Stimulated activated naive CD8-positive, alpha-beta T cell treated with anti-CD3 and anti-CD28 coated beads, Interleukin-15, amount 100 ng/mL, for 72 hours (primary cell): ENCODE measurements around the gene SAP30.

Experiments
- ATAC-seq: fragments of 150-1000 bp; cut with Tn5 transposase; 2 replicates; pipeline ENCODE4 v1.10.0; 2021; ENCODE audit warnings: mild to moderate bottlenecking, moderate library complexity
- DNase-seq, 2 donors: peaks; one replicate each; pipeline ENCODE4 v3.0.0; 2021 to 2022
- H3K27ac Mint-ChIP-seq, 2 donors: one replicate each; pipeline ENCODE4 v1.8.0; 2022; ENCODE audit warnings: mild to moderate bottlenecking in 2 of 2, mixed read lengths in 2 of 2, moderate library complexity in 2 of 2
- H3K27me3 Mint-ChIP-seq: one replicate; pipeline ENCODE4 v1.8.0; 2022; ENCODE audit warnings: mixed read lengths
- H3K4me1 Mint-ChIP-seq: one replicate; pipeline ENCODE4 v1.8.0; 2022; ENCODE audit warnings: mild to moderate bottlenecking, mixed read lengths
- H3K4me3 Mint-ChIP-seq, 2 donors: one replicate each; pipeline ENCODE4 v1.8.0; 2022; ENCODE audit warnings: mild to moderate bottlenecking in 2 of 2, mixed read lengths in 2 of 2, moderate library complexity in 1 of 2
- H3K9me3 Mint-ChIP-seq, 2 donors: one replicate each; pipeline ENCODE4 v1.8.0; 2022; ENCODE audit warnings: mixed read lengths in 2 of 2

Gene SAP30

DNA sequence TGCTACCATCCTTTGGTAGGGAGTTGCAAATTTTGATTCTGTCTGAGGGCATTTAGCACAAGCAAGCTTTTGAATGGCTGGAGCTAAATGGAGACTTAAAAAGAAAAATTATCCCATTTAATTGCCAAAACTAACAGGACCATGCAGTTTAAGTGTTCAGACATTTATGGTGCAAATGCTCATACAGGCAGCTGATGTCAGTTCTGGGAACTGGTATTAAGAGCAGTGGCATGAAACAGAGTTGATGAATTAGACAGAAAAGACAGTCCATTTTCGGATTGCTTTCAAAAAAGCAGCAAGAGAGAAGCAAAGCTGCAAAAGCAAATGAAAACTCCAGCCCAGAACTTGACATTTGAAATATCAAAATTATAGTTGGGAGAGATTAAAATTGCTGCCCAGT lies 26.9 kb downstream of the SAP30 start:
- Mint-ChIP-seq H3K27me3 (peaks cover 11% of the 10 kb centered on the region), H3K27ac (no peak overlapping the region), H3K4me3 (no peak overlapping the region), H3K4me1 (no peaks in the 10 kb centered on the region), H3K9me3 (no peaks in the 10 kb centered on the region)
- DNase-seq (no peak), ATAC-seq (no peak)

DNA sequence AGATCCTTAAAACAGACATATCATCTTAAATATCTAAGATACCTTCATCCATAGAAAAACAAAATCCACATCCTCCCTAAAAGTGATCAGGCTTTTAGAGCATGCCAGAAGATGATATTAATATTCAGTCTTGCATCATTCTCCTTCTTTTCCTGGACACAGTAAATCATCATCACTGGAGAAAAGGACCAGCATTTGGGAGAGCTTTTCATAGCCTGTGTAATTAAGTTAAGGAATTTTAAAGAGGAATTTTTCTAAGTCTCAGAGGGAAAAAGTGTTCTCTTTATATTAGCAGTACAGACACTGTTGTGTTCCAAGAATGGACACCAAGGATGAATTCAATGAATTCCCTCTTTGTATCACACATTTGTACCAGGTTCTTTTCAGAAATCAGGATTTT lies 27.5 kb downstream of the SAP30 start:
- H3K4me1 Mint-ChIP-seq = no peaks in the 10 kb centered on the region
- H3K9me3 Mint-ChIP-seq = no peaks in the 10 kb centered on the region
- DNase-seq (no peak), ATAC-seq (no peak)
- no peak overlapping the region for H3K27ac Mint-ChIP-seq
- H3K4me3 Mint-ChIP-seq = no peak overlapping the region
- H3K27me3 Mint-ChIP-seq = peaks cover 11% of the 10 kb centered on the region

DNA sequence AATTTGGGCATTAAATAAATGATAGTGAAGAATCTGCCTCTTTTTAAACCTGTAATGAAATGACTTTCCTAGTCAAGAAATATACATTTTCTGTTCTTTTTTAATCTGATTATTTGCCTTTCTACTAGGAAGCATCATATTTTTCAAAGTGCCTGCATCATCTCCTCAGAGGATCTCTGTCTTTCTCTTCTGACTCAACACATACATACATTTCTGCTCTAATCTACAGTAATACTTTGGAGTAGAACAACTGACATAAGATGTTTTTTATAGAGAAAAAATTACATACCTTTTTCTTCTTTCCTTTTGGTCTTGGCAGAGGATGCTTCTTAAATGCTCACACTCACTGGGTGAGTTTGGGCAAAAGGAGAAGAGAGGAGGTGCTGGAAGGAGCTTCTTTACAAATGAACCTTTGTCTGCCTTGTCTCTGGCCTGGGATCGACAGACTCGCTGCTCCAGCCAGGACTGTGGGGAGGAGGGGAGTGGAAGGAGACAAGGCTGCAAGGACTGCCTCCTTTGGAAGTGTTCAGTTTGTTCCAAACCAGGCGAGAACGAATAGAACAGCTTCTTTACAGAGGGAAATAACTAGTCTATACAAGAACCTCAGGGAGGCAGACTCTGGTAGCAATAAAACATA lies 28.1 kb downstream of the SAP30 start, which contains the start of gene SCRG1:
Gene SCRG1, minus strand, starts transcription at position 338 of the 637 bp plus-strand sequence. CDS start 7,702 bp downstream, outside the sequence.
- no peaks in the 10 kb centered on the region for H3K9me3 Mint-ChIP-seq
- H3K4me1 Mint-ChIP-seq = no peaks in the 10 kb centered on the region
- no peak within 1 kb of the TSS for H3K4me3 Mint-ChIP-seq
- H3K27ac Mint-ChIP-seq = no peak within 1 kb of the TSS
- DNase-seq (no peak), ATAC-seq (no peak)
- H3K27me3 Mint-ChIP-seq = peaks cover 11% of the 10 kb centered on the region

DNA sequence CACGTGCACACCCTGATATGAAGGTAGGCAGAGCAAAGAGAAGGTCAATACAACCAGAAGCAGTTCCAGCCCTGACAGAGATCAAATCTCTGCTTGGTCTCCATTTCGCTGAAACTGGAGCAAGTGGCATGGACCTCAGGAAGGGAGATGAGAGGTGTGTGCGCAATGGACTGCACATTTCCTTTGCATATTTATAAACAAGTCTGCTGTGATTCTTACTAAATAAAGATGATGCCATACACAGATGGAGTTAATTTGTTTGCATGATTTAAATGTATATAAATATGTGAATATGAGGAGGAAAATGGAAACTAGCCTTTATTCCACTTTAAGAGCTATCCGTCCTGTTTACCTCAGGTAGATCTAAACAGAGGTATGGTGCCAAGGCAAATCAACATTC lies 30.3 kb downstream of the SAP30 start:
- ATAC-seq = no peak
- no peak for DNase-seq
- H3K27ac Mint-ChIP-seq = no peak overlapping the region
- H3K27me3 Mint-ChIP-seq = peaks cover 9% of the 10 kb centered on the region
- H3K4me1 Mint-ChIP-seq = no peaks in the 10 kb centered on the region
- no peak overlapping the region for H3K4me3 Mint-ChIP-seq
- no peaks in the 10 kb centered on the region for H3K9me3 Mint-ChIP-seq

DNA sequence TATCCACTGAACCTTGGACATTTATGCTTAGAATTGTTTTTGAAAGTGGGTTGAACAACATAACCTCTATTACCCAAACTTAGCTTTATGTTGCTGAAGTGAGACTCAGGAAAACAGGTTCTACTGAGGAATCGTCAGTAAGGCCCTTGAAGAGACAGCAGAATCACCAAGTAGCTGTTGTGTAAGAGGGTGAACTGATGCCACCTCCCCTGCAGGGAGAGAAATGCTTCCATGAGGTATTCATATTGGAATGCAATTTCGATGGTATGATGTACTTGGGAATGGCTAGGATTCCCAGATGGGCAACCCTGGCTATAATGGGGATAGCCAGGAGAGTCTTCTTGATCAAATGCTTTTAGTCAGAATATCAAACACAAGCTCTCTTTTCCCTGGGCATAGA lies 32.3 kb downstream of the SAP30 start:
- Mint-ChIP-seq H3K27ac (no peak overlapping the region), H3K27me3 (peaks cover 10% of the 10 kb centered on the region), H3K9me3 (no peaks in the 10 kb centered on the region), H3K4me3 (no peak overlapping the region), H3K4me1 (no peaks in the 10 kb centered on the region)
- DNase-seq (no peak), ATAC-seq (no peak)

DNA sequence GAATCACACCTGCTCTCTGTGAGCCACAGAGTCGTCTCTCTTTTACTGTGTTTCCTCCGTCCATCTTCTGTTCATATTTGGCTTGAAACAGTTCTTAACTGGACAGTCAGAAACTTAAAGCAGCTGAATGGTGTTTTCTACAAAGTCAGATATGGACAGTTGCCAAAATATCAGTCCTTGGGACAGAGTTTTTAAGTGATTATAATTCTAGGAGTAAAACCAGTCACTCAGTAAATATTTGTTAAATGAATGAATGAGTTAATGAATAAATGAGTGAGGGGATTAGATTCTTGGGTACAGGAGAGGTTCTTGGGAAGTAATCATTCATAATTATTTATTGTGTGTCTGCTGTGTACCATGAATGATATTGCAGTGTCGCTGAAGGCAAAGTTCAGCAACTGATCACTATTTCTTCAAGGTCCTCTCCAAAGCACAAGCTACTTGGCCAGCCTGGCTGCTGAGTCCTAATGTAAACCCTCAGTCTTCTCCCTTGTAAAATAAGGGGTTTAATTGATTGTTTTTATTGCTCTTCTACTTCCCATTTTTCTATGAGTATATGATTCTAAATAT lies 33.6 kb downstream of the SAP30 start:
- ATAC-seq (no peak), DNase-seq (no peak)
- no peak overlapping the region for H3K27ac Mint-ChIP-seq
- no peaks in the 10 kb centered on the region for H3K4me1 Mint-ChIP-seq
- no peak overlapping the region for H3K4me3 Mint-ChIP-seq
- H3K27me3 Mint-ChIP-seq = peaks cover 10% of the 10 kb centered on the region
- no peaks in the 10 kb centered on the region for H3K9me3 Mint-ChIP-seq

DNA sequence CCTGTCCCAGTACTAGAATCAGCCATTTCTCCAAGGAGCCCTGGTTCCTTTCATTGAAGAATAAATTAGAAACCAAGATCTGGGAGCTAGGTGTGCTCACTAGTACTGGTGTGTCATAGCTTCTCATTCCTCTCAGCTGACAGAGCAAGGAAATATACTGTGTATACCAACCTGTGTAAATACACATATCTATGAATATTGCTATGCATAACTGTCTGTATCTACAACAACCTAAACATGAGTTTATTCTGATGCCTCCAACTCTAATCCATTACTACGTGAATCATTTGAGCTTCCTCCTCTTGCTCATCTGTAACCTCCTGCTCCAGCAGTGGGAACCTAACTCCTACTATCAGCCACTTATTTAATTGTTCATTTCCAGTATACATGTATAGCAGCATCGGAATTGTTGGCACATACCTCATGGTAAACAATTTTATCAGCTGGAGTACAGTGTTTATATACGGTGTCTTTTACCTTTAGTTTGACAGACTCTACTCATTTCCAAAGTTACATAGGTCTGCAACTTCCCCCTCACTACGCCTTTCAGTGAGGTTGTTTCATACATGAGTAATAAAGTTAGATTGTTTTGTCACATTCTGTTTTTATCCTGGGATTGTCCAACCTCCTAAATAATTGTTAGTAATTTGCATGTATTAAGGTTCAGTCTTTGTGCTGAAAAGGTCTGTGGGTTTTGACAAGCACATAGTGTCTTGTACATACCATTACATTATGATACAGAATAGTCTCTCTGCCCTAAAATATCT lies 35.3 kb downstream of the SAP30 start:
- H3K27ac Mint-ChIP-seq = peak overlapping the region in 1 of 2 donors; percentile 48
- no peaks in the 10 kb centered on the region for H3K9me3 Mint-ChIP-seq
- DNase-seq (no peak), ATAC-seq (no peak)
- H3K4me1 Mint-ChIP-seq = no peaks in the 10 kb centered on the region
- H3K4me3 Mint-ChIP-seq = no peak overlapping the region
- H3K27me3 Mint-ChIP-seq = peaks cover 10% of the 10 kb centered on the region

DNA sequence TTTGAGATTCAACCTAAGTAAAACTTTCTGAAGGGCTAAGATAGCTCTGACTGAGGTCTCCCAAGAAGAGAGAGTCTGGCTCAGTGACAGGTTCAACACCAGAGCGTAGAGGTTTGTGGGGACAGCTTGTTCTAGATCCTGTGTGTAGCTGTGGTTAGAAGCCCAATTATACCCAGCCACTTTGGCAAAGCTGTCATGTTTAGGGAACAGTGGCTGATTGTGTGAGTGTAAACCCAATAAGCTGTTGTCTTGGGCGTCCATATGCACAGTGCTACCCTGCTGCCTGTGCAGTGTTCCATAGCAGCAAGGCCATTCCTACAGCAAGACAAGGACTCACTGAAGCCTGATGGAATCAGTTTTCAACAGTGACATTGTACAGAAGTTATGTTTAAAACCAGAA lies 39.3 kb downstream of the SAP30 start:
- H3K27ac Mint-ChIP-seq = no peak overlapping the region
- DNase-seq (no peak), ATAC-seq (peak; percentile 18)
- peaks cover 10% of the 10 kb centered on the region for H3K27me3 Mint-ChIP-seq
- no peak overlapping the region for H3K4me3 Mint-ChIP-seq
- H3K4me1 Mint-ChIP-seq = no peaks in the 10 kb centered on the region
- no peaks in the 10 kb centered on the region for H3K9me3 Mint-ChIP-seq

DNA sequence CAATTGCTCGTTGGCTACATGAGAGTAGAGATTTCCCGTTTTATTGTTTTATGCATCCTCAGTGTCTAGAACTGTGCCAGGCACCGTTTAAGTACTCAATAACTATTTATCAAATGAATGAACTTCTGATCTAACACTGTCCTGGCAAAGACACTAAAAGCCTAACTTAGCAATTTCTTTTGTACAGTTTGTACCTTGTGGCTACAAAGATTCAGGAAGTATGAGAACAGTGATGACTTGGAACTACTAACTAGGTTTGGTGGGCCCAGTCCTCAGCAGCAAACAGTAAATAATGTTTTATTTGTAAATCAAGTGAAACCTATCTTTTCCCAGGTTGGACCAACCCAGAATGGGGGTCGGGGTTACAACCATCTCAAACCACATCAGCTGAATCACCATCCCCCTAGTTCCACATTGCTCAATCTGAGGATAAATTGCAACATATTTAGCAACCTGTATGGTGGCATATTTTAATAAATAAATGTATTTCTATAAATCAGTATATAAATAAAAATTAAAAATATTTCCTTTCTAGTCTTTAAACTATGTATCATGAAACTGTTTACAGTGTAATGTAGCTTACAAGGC lies 40.4 kb downstream of the SAP30 start:
- no peaks in the 10 kb centered on the region for H3K9me3 Mint-ChIP-seq
- no peak overlapping the region for H3K4me3 Mint-ChIP-seq
- ATAC-seq (no peak), DNase-seq (no peak)
- no peak overlapping the region for H3K27ac Mint-ChIP-seq
- H3K4me1 Mint-ChIP-seq = no peaks in the 10 kb centered on the region
- peaks cover 4% of the 10 kb centered on the region for H3K27me3 Mint-ChIP-seq

DNA sequence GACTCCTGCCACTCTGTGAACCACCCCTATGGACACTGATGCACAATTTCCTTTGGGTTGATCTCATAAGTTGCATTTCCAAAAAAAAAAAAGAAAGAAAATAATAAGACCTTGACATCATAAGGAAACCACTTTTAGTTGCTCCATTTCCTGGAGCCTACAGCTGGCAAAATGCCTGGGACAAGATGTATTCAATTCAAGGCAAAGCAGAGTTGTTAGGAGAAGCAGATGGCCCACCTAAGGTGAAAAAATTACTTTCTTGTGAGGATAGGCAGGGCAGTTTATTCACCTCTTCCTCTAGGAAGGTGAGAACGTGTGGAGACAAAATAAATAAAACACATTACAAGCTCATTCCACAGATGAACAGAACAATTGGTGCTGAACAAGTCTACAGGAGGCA lies 42.3 kb downstream of the SAP30 start:
- no peak overlapping the region for H3K4me3 Mint-ChIP-seq
- H3K27ac Mint-ChIP-seq = no peak overlapping the region
- no peak for ATAC-seq
- DNase-seq = no peak
- H3K9me3 Mint-ChIP-seq = no peaks in the 10 kb centered on the region
- no peaks in the 10 kb centered on the region for H3K27me3 Mint-ChIP-seq
- H3K4me1 Mint-ChIP-seq = no peaks in the 10 kb centered on the region

DNA sequence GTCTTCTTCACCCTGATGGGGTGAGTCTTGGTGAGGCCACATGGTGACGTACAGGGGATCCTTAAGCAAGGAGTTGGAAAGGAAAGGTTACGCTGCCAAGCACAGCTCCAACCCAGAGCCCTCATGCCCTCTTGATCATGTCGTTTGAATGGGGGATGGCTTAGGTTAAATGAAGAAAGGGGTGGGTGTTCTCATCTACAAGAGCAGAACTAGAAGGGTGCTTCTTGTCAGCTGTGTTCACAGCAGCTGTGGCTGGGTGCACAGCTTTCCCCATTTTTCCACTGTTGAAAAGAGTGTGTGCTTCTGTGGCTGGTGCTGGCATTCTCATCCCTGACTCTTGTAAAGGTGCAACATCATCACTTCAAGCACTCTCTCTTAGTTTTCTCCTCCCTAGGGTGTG lies 43.7 kb downstream of the SAP30 start:
- no peaks in the 10 kb centered on the region for H3K9me3 Mint-ChIP-seq
- ATAC-seq = no peak
- H3K27me3 Mint-ChIP-seq = no peaks in the 10 kb centered on the region
- no peak overlapping the region for H3K27ac Mint-ChIP-seq
- no peak overlapping the region for H3K4me3 Mint-ChIP-seq
- no peak for DNase-seq
- H3K4me1 Mint-ChIP-seq = no peaks in the 10 kb centered on the region

DNA sequence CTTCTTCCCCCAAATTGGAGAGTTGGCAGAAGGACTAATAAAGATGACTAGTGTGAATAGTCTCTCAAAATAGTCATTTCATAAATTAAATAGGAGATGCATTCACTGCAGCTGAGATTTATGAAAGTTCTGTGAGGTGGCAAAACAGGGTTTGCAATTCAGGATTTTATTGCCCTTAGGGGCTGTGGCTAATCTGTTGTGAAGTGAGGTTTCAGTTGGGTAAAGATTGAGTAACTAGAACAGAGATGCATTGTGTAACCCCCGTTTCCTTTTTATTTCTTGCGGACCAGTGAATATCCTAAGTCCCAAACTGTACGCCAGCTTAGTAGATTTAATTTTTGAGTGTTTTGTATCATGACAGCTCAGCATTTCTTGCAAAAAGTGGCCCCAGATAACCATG lies 44.3 kb downstream of the SAP30 start:
- no peak overlapping the region for H3K4me3 Mint-ChIP-seq
- DNase-seq (no peak), ATAC-seq (no peak)

DNA sequence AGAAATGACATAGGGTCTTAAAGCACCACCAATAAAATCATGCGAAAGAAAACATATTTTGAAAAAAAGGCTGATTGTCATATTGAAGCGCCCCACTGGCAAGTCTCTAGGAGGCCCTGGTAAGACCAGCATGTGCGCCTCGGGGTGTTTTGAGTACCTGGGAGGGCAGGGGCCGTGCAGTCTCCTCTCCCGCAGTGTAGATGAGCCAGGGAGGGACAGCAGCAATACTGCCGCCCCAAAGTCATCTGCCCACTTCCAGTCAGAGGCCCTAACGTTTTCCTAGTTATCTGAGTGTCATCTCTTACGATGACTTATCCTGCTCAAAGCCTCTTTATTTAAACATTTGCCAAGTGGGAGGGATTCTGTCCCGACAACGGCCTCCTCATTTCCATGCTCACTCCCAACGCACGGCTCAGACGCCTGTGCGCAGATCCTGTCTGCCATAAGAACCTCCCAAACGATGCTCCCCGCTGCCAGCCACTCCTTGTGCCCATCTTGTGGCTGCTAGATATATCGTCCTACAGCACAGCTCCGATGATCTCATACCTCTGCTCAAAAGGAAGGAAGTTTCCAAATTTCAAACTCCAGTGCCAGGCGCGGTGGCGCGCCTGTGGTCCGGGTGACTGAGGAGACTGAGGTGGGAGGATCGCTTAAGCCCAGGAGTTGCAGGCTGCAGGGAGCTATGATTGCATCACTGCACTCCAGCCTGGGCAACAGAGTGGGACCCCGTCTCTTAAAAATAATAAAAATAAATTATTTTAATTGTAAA lies 45.3 kb downstream of the SAP30 start:
- H3K9me3 Mint-ChIP-seq = no peaks in the 10 kb centered on the region
- no peak overlapping the region for H3K4me3 Mint-ChIP-seq

More for the DNA sequence above, 44.3 kb downstream of the SAP30 start:
- no peaks in the 10 kb centered on the region for H3K27me3 Mint-ChIP-seq
- H3K9me3 Mint-ChIP-seq = no peaks in the 10 kb centered on the region
- no peaks in the 10 kb centered on the region for H3K4me1 Mint-ChIP-seq
- no peak overlapping the region for H3K27ac Mint-ChIP-seq

DNA sequence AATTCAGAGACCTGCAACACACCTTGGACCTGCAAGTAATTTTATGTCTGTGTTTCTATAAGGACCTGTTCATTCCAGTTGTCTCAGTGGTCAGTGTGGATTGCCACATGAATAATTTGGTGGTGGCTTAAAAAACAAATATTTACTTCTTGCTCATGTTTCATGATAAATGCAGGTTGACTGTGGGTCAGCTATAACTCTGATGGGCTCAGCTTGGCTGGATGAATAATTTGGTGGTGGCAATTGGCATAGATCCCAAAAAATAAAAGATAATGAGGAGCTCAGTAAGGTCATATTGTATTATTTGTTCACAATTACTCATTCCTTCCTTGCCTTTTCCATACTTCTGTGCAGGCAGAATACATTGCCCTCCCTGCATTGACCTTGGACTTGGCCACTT lies 47.1 kb downstream of the SAP30 start:
- Mint-ChIP-seq H3K4me1 (peaks cover 5% of the 10 kb centered on the region), H3K27me3 (no peaks in the 10 kb centered on the region), H3K4me3 (no peak overlapping the region), H3K9me3 (no peaks in the 10 kb centered on the region), H3K27ac (no peak overlapping the region)
- ATAC-seq (no peak), DNase-seq (no peak)

More for the DNA sequence above, 45.3 kb downstream of the SAP30 start:
- DNase-seq = no peak
- Mint-ChIP-seq H3K4me1 (peaks cover 5% of the 10 kb centered on the region), H3K27ac (no peak overlapping the region), H3K27me3 (no peaks in the 10 kb centered on the region)
- ATAC-seq = no peak

DNA sequence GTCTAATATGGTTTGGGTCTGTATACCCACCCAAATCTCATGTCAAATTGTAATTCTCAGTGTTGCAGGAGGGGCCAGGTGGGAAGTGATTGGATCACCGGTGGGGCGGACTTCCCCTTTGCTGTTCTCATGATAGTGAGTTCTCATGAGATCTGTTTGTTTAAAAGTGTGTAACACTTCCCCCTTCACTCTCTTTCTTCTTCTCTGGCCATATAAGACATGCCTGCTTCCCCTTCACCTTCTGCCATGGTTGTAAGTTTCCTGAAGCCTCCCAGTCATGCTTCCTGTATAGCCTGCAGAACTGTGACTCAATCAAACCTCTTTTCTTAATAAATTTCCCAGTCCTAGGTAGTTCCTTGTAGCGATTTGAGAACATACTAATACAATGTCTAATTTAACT lies 47.9 kb downstream of the SAP30 start:
- no peak for ATAC-seq
- Mint-ChIP-seq H3K9me3 (no peaks in the 10 kb centered on the region), H3K27me3 (no peaks in the 10 kb centered on the region), H3K27ac (no peak overlapping the region), H3K4me3 (no peak overlapping the region), H3K4me1 (peaks cover 5% of the 10 kb centered on the region)
- DNase-seq = no peak
